Renal cortex interstitium (tissue), 11 donors: ENCODE measurements around the gene MPIG6B. TPM values are rescaled to one million over a fixed set of nuclear protein-coding genes. Genes with fewer than 3 reads are reported as not detected.

Source experiments
- DNase-seq, 11 donors: peaks; one replicate each; pipeline ENCODE4 v3.0.0-alpha.2; 2013; ENCODE audit warnings: low read depth in 9 of 11, low spot score in 4 of 11; ENCODE audit errors: extremely low read depth in 1 of 11
- polyA plus RNA-seq, 3 donors: library from polyadenylated mRNA; unstranded; fragments of 120-200 nt; gene quantifications; one replicate each; pipeline ENCODE4 v1.2.1, GENCODE V29; 2013; ENCODE audit not compliant: insufficient read length in 3 of 3

Gene MPIG6B
- polyA plus RNA-seq, 3 donors = 1.6 TPM

DNA sequence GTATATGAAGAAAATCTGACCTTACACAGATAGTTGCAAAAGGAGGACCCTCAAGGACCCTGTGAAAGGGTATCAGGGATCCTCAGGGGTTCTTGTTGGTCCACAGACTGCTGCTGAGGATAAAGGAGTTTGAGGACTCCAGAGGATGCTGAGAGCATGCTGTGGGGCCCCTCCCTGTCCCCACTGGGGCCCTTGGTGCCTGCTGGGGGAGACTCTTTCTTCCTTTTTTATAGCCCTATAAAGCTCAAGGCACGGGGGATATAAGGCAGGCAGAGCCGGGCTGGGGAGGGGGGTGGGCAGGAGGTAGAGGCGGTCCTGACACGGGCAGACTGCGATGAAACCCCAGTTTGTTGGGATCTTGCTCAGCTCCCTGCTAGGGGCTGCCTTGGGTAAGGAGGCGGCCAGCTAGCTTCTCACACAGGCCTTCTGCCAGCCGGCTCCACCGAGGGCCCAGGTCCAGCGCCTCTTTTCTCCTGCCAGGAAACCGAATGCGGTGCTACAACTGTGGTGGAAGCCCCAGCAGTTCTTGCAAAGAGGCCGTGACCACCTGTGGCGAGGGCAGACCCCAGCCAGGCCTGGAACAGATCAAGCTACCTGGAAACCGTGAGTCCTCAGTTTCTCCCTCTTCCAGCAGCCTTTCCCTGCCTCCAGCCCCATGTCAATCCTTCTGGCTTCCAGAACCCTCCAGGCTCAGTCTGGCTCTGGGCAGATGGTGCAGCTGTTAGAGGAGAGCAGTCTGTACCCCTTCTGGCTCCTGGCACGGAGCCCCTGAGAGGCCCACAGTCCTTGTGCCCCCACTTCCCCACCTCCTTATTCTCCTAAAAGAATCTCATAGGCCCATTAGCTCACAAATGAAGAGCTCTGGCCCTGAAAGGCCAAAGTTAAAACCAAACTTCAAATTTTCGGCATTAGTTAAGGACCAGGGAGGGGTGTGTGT lies 7.9 kb upstream of the MPIG6B start, which contains the start of gene LY6G6D:
Gene LY6G6D, plus strand, starts transcription at position 327 of the 937 bp plus-strand sequence. Its CDS starts 8 bp downstream, at position 335.
- DNase-seq = no peak

DNA sequence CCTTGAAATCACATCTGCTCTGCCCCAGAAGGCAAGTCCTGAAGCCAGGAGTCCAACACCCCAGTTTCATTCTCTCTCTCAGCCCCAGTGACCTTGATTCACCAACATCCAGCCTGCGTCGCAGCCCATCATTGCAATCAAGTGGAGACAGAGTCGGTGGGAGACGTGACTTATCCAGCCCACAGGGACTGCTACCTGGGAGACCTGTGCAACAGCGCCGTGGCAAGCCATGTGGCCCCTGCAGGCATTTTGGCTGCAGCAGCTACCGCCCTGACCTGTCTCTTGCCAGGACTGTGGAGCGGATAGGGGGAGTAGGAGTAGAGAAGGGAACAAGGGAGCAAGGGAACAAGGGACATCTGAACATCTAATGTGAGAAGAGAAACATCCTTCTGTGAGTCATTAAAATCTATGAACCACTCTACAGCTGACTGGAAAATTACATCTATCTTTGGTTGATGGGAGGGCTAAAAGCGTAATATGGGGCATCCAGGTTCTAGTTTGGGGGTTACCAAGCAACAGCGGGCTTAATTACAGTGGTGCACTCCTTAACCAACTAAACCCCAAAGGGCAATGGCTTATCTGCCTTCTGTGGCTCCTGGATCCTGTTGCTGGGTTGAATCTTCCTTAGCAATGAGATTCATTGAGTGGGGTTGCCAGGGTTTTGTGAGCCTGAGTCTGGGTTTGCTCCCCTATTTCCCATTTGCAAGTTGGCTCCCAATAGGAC lies 5.5 kb upstream of the MPIG6B start:
- no peak for DNase-seq

DNA sequence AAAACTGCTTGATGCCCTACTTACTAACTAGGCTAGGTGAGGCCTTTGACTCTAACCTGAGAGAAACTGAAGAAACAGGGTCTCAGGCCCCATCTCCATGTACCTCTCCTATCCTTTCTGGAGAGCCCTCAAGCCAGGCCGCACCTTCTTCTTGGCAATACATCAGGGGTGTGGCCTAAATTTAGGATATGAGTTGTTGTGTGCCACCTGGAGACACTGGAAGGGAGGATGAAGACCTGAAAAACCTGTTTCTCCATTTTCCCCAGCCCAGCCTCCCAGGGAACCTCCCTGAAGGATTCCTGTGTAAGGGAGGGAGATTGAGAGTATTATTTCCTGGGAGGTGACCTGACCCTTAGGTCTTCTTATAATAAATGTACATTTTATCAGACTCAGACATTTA lies 4.9 kb upstream of the MPIG6B start:
- DNase-seq = no peak

DNA sequence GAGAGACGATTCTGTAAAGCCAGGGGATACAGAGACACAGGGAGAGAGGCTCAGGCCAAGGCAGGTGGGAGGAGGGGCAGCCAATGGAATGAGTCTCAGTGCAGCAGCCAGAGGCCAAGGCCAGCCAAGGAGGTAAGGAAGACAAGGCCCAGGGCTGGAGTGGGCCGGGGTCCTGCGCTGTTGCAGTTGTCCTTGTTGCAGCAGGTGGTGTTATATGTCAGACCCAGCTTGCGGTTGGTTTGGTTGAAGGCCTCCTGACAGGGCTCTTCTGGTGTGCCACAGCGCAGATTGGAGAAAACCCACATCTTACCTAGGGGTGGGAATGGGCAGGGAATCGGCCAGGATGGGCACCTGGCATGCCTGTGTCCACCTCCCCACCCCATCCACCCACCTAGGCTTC lies 4.2 kb upstream of the MPIG6B start:
- DNase-seq = no peak

DNA sequence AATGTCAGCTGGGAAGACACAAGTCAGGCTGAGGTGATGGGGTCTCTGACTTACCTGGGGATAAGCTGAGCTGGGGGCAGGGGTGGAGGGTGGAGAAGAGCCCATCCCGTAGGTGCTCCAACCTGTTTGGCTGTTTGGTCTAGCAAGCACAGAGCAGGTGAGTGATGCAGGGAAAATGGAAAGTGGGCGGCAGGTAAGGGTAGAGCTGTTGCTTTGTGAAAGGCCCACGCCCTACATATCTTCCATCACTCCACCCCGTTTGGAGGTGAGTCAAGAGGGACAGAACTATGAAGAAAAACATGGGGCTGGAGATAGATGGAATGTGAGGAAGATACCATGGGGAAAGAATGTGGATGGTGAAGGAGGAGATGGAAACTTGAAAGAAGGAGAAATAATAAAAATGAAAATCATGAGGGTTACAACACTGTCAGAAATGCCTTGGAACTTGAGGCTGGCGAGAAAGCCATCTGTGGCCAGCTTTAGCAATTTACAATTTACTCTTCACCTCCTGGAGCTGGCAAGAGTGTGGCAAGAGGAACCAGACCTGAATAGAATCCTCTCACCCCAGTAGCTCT lies 2.9 kb upstream of the MPIG6B start:
- no peak for DNase-seq

DNA sequence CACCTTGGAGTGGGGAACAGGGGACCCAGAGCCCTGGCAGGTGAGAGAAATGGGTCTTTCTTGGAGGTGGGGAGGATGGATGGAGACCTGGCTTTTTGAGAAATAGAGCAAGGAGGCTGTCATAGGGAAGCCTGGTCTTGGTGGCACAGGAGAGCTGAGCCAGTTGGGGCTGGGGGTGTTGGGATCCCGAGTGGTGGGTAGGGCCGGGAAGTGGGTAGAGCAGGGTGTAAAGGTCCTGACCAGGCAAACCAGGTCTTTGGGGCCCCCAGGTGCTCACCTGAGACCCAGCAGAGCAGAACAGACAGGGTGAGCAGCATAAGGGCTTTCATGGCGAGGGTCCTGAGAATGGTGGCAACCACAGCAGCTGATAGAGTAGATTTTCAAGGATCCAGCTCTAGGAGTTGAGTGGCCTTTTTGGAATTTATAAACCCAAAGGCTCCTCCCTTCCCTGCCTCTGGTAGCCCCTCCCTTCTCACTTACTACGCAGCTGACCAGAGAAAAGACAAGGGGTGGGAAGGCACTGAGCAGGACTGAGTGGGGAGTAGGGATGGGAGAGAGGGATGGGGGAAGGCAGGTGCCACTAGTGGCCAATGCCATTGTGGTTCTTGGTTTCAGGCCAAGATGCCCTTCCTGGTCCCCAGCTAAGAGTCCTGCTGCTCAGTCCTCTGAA lies 1.7 kb upstream of the MPIG6B start, which contains the start of gene LY6G6C:
Gene LY6G6C, minus strand, starts transcription at position 396 of the 670 bp plus-strand sequence. Its CDS starts 67 bp downstream, at position 329.
- DNase-seq = no peak

DNA sequence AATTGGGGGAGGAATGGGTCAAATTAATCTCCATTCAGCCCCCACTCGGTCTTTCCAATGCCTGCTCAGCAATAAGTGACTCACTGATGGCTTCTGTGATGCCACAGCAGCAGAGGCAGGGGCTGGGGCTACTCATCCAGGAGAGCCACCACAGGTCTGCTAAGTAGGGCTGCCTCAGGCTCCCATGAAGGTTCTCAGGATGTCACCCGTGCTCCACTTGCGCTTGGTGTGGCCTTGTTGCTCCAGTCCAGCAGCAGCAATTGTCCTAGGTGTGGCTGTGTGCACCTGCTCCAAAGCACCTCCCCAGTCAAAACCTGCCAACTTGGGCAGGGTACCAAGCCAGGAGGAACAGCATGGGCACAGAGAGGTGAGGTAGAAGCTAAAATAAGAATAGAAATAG lies 1.0 kb upstream of the MPIG6B start:
- no peak for DNase-seq

DNA sequence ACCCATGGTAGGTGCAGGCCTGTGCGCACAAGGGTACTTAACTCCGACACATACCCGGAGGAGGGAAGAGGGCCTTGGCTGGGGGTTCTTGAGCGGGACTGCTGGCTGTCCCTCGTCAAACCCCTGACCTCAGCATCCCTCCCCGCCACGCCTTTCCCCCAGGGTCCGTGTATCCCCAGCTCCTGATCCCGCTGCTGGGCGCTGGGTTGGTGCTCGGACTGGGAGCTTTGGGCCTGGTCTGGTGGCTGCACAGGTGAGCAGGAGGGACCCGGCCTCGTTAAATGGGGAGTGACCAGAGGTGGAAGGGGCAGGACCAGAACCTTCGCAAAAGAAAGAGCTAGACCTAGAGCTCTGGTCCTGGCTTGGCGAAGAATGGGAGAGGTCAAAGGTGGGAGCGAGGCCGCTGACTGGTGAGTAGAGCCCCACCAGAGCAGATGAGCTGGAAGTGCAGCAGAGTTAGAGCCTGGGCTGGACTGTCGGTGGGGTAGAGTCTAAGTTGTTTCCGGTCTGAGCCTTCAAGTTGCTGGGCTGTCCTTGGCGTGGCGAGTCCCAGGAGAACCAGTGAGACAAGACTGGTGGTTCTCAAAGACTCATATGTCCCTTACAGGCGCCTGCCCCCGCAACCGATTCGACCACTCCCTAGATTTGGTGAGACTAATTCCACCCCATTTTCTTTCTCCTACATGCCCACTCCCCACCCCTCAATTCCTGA lies 963 bp downstream of the MPIG6B start:
- DNase-seq = no peak

DNA sequence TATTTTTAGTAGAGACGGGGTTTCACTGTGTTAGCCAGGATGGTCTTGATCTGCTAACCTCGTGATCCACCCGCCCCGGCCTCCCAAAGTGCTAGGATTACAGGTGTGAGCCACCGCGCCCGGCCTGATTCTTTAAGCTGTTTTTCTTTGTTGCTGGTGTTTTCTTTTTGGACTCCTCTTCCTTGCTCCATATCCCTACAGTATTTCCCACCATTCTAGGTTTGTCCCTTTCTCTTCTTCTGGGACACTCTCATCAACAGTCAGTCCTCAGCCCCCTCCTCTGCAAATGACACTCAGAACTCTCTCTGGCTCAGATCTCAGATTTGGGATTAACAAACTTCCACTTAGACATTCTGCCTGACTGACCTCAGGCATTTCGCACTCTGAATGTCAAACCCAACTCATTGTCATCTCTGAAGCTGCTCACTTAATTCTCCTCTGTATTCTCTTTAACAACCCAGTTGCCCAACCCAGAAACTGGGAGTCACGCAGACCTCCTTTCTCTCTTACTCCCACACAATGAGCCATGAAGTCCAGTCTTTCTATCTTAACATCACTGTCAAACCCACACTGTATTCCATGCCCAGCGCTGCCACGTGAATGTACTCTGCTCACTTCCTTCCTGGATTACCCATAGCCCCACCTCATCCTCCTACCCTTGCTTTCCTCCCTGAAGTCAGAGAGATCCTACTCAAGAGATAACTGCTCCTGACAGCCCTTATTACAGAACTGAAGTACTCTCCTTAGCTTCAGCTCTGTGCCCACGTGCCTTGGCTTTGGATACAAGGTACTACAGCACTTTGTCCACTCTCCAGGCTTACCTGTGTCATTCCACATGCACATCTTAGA lies 2.6 kb downstream of the MPIG6B start:
- DNase-seq = no peak

DNA sequence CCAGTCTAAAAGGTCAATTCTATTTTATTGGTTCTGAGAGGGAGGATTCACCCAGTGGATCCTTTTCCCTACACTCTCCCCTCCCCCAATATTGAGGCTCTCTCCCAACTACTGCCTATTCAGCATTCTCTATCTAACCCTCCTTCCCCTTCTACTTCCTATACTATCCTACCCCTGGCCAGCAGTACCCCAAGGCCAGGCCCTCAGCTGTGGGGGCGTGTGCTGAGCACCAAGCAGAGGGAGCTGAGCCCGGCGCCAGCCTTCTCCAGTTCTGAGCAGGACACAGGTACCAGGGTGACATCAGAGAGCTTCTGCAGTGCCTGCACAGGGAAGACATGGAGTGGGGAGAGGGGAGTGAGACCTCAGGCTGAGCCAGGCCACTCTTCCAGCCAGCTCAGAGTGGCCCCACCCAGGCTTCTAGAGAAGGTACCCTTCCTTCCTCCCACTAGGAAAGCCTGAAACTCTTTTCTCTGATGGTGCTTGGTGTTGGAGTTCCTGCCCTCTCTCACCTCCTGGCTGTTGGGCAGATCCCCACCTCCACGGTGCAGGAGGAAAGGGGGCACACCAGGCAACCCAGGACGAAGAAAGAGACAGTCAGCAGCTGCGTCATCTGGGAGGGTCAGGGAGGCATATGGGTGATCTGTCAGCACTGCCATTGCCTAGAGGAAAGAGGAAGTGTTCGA lies 4.0 kb downstream of the MPIG6B start:
- no peak for DNase-seq

DNA sequence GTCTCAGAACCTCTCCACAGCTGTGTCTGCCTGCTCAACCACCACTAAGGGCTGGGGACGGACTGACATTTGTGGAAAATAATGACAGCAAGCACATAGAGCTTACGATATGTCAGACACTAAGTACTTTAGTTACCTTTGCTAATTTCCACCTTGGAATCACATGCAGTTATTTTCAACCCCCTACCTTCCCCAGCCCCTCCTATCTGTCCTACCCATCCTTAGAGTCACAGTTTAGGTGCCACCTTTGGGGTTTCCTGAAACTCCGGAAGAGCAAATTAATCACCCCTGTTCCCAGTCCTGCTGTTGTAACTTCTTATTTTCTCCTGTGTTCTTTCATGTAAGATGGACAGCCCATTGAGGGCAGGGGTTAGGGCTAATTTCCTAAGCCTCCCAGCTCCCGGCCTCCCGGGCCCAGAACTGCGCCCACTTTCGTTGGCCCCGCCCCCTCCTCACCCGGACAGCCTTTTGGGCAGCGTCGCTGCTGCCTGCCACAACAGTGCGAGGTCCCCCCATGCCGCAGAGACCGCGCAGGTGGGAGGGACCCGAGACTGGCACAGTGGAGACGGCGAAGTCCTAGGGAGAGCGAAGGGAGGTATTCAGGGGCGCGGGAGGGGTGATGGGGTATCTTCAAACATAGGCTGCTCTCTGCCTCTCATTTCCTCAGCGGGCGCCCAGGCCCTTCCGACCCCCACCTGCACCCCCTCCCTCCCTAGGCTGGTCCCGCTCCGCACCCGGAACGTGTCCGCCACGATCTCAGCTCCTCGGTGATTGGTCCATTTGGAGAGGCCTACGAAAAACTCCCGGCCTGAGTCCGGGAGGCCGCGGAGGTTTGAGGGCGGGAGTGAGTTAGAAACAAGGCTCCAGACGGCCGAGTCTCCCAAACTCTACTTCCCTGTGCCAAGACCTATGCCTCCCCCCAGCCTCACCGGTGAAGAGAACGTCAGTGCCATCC lies 4.8 kb downstream of the MPIG6B start:
- no peak for DNase-seq

DNA sequence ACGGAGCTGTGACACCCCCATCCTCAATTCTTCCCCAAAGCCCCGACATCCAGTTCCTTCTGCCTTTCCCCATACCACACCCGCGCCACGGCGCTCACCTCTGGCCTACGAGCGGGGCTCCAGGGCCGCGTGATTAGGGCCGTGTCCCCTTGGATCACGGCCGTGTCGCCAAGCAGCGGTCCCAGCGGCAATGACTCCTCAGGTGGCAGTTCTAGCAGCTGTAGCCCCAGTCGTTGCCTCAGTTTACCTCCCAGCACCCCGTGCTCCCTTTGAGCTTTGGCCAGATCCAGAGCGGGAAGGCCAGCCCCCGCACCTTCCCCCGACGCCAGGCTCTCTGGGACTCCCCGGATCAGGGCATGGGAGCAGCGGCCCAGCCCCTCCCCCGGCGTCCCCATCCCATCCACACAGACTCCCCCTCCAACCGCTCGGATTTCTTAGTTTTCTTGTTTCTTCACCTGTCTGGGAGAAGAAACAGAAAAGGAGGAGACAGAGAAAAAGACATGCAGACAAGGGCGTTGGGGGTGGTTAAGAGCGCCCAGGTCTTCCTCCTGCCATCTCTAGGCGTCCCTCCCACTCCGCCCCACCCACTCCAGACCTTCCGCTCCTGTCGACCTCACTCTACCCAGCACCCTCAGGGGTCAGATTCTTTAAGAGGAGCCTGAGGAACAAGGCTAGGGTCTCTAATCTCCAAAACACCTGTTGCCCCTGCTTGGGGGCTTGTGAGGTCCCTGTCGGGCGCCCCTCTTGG lies 5.8 kb downstream of the MPIG6B start, which contains the start of gene DDAH2:
Gene DDAH2, minus strand, starts transcription at position 533 of the 748 bp plus-strand sequence. Its CDS starts 138 bp downstream, at position 395.
- no peak for DNase-seq

DNA sequence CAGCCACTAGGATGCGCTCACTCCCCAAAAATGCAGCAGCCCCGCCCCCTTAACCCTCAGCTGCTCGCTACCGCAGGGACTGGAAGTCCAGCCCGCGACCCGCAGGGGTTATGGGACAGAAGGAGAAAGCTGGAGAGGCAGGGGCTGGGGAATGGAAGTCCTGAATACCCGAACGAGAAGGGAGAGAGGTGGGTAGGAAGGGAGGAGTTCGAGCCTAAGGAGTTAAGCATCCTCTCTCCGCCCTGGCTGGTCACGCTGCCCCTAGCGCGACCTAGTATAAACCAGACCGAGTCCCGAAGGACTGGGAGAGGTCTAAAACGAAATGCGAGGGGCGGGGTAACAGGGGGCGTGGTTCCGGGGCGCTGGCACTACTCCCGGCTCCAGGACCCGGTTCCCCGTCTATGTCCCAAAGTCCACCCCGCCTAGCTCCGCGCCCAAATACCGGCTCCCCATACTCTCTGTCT lies 6.4 kb downstream of the MPIG6B start:
- DNase-seq = peak in 10 of 11 donors; percentile 84 to 92 (median 88)

DNA sequence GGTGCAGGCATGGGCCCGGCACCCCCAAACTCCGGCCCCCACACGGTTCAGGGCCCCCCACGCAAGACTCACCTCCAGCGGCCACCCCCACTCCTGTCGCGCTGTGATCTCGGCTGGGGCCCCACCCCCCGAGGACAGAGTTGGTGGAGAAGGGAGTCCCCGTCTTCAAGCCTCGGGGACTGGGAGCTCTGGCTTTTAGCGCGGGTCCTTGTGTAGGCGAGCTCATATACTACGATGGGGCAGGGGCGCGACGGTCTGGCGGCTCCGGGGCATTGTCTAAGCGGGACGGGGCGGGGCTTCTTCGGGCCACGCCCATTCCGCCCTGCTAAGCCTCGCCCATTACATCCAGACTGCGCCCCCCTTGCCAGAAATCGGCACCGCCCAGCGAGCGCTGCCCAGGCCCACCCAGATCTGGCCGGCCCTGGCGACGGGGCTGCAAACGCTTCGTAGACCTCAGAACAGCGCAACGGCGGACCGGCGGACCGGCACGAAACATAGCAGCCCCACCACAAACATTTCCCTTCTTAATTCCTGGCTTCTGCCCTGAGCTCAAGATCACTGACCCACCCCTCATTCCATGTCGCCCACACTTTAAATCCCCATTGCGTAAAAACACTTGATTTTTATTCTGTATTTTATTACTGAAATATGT lies 6.9 kb downstream of the MPIG6B start:
- peak in 10 of 11 donors; percentile 82 to 92 (median 90) for DNase-seq
